SK-N-SH treated with all-trans-retinoic acid at 6 μM for 48 hours (cell line): ENCODE measurements around the gene ALKBH5.

Experiments used
- ATAC-seq: fragments of 200-7000 bp; cut with Tn5 transposase; 3 replicates; pipeline ENCODE4 v1.9.1; 2020; ENCODE audit warnings: mild to moderate bottlenecking, moderate library complexity
- ARNTL ChIP-seq: fragments of 450-650 bp; formaldehyde crosslinking; IDR thresholded peaks from 2 replicates; pipeline ENCODE4 v1.5.0; 2020; ENCODE audit warnings: low read depth, mild to moderate bottlenecking, moderate library complexity, borderline replicate concordance
- BACH2 ChIP-seq: fragments of 250-450 bp; sonication (Bioruptor Pico); IDR thresholded peaks from 2 replicates; pipeline ENCODE4 v1.9.0; 2021; ENCODE audit warnings: mild to moderate bottlenecking, borderline replicate concordance
- CREB5 ChIP-seq: fragments of 250-450 bp; sonication (Bioruptor Pico); IDR thresholded peaks from 2 replicates; pipeline ENCODE4 v1.5.1; 2020; ENCODE audit warnings: low read depth, mild to moderate bottlenecking, moderate library complexity
- CSDC2 ChIP-seq: fragments of 250-450 bp; sonication (Bioruptor Pico); IDR thresholded peaks from 2 replicates; pipeline ENCODE4 v1.5.0; 2020; ENCODE audit warnings: mild to moderate bottlenecking, moderate library complexity
- CSRNP3 ChIP-seq: fragments of 250-450 bp; sonication (Bioruptor Pico); IDR thresholded peaks from 2 replicates; pipeline ENCODE4 v1.5.1; 2021; ENCODE audit warnings: mild to moderate bottlenecking, moderate library complexity
- GLIS3 ChIP-seq: fragments of 250-450 bp; sonication (Bioruptor Pico); IDR thresholded peaks from 2 replicates; pipeline ENCODE4 v1.5.0; 2020; ENCODE audit warnings: mild to moderate bottlenecking, moderate library complexity
- OSR1 ChIP-seq: fragments of 250-450 bp; sonication (Bioruptor Pico); IDR thresholded peaks from 2 replicates; pipeline ENCODE4 v1.8.0; 2022; ENCODE audit warnings: moderate library complexity, mild to moderate bottlenecking, inconsistent platforms
- PATZ1 ChIP-seq: fragments of 250-450 bp; sonication (Bioruptor Pico); IDR thresholded peaks from 2 replicates; pipeline ENCODE4 v1.8.0; 2020; ENCODE audit warnings: mild to moderate bottlenecking, moderate library complexity, borderline replicate concordance
- POU6F1 ChIP-seq: fragments of 250-450 bp; sonication (Bioruptor Pico); IDR thresholded peaks from 2 replicates; pipeline ENCODE4 v1.8.0; 2021; ENCODE audit warnings: low read depth, mild to moderate bottlenecking, moderate library complexity, borderline replicate concordance
- PPARA ChIP-seq: fragments of 250-450 bp; sonication (Bioruptor Pico); IDR thresholded peaks from 2 replicates; pipeline ENCODE4 v1.5.0; 2020; ENCODE audit warnings: mild to moderate bottlenecking, borderline replicate concordance
- SNAI2 ChIP-seq: fragments of 250-450 bp; sonication (Bioruptor Pico); IDR thresholded peaks from 2 replicates; pipeline ENCODE4 v1.5.0; 2020; ENCODE audit warnings: mild to moderate bottlenecking, moderate library complexity
- TCF4 ChIP-seq: fragments of 250-450 bp; sonication (Bioruptor Pico); IDR thresholded peaks from 2 replicates; pipeline ENCODE4 v1.8.0; 2021; ENCODE audit warnings: mild to moderate bottlenecking, moderate library complexity, borderline replicate concordance
- TSHZ2 ChIP-seq: fragments of 250-450 bp; sonication (Bioruptor Pico); IDR thresholded peaks from 2 replicates; pipeline ENCODE4 v1.5.0; 2020; ENCODE audit warnings: mild to moderate bottlenecking, moderate library complexity
- ZC3H10 ChIP-seq: fragments of 250-450 bp; sonication (Bioruptor Pico); IDR thresholded peaks from 2 replicates; pipeline ENCODE4 v1.5.1; 2021; ENCODE audit warnings: mild to moderate bottlenecking, moderate library complexity
- ZFP3 ChIP-seq: fragments of 250-450 bp; sonication (Bioruptor Pico); IDR thresholded peaks from 2 replicates; pipeline ENCODE4 v1.5.0; 2020; ENCODE audit warnings: mild to moderate bottlenecking, moderate library complexity
- ZFP30 ChIP-seq: fragments of 450-650 bp; formaldehyde crosslinking; IDR thresholded peaks from 2 replicates; pipeline ENCODE4 v1.5.0; 2022; ENCODE audit warnings: mild to moderate bottlenecking, moderate library complexity
- ZNF565 ChIP-seq: fragments of 450-650 bp; formaldehyde crosslinking; conservative IDR thresholded peaks from 2 replicates; pipeline ENCODE4 v1.5.0; 2020; ENCODE audit warnings: low read depth, mild to moderate bottlenecking, moderate library complexity
- ZNF70 ChIP-seq: fragments of 450-650 bp; formaldehyde crosslinking; IDR thresholded peaks from 2 replicates; pipeline ENCODE4 v1.5.0; 2020; ENCODE audit warnings: mild to moderate bottlenecking, moderate library complexity
- ZNF8 ChIP-seq: fragments of 450-650 bp; formaldehyde crosslinking; IDR thresholded peaks from 2 replicates; pipeline ENCODE4 v1.5.0; 2020; ENCODE audit warnings: mild to moderate bottlenecking, moderate library complexity

ALKBH5 gene

GRCh38 chr17:18151290-18151689 lies 32.3 kb upstream of the ALKBH5 start:
- no peak for ATAC-seq
- TF ChIP-seq PPARA (CRISPR knock-in tag) (no peak), ZNF8 (no peak), ZFP30 (CRISPR knock-in tag) (no peak), CSDC2 (CRISPR knock-in tag) (no peak), OSR1 (no peak), TSHZ2 (CRISPR knock-in tag) (no peak), ZNF70 (no peak), ARNTL (CRISPR knock-in tag) (no peak), PATZ1 (CRISPR knock-in tag) (no peak), BACH2 (no peak), CREB5 (no peak), SNAI2 (CRISPR knock-in tag) (no peak), ZC3H10 (CRISPR knock-in tag) (no peak), ZFP3 (no peak), POU6F1 (CRISPR knock-in tag) (no peak), GLIS3 (no peak), TCF4 (CRISPR knock-in tag) (no peak), ZNF565 (no peak)
- TF ChIP-seq, all 23 proteins: peak for 0

GRCh38 chr17:18155179-18155578 lies 28.4 kb upstream of the ALKBH5 start:
- TF ChIP-seq ARNTL (CRISPR knock-in tag), result no peak
- no peak for TF ChIP-seq PATZ1 (CRISPR knock-in tag)
- no peak for TF ChIP-seq ZFP30 (CRISPR knock-in tag)
- TF ChIP-seq OSR1, result no peak
- TF ChIP-seq CSRNP3, result no peak
- TF ChIP-seq ZFP3, result no peak
- TF ChIP-seq TCF4 (CRISPR knock-in tag), result no peak
- no peak for TF ChIP-seq CREB5
- TF ChIP-seq BACH2, result no peak
- TF ChIP-seq, all 23 proteins: peak for 0
- ATAC-seq, result no peak
